WTC11 (cell line): ENCODE measurements around the gene LRRC31.

ENCODE experiments used
- ATF2 ChIP-seq: sonication (generic); formaldehyde crosslinking; IDR thresholded peaks from 2 replicates; pipeline ENCODE4 v1.8.1; 2022; ENCODE audit warnings: low read depth, missing genetic modification reagents, borderline replicate concordance
- CDX4 ChIP-seq: fragments of 250-450 bp; sonication (Bioruptor Pico); IDR thresholded peaks from 2 replicates; pipeline ENCODE4 v1.9.0; 2021; ENCODE audit warnings: moderate library complexity, mild to moderate bottlenecking, inconsistent platforms, borderline replicate concordance
- CTCF ChIP-seq: fragments of 200-600 bp; IDR thresholded peaks from 2 replicates; pipeline ENCODE4 v1.8.0; 2022; ENCODE audit warnings: antibody characterized with exemption
- ESRRA ChIP-seq: sonication (generic); formaldehyde crosslinking; IDR thresholded peaks from 2 replicates; pipeline ENCODE4 v1.8.1; 2022; ENCODE audit warnings: mild to moderate bottlenecking, missing genetic modification reagents, borderline replicate concordance
- ETV6 ChIP-seq: sonication (generic); formaldehyde crosslinking; IDR thresholded peaks from 2 replicates; pipeline ENCODE4 v1.8.1; 2022; ENCODE audit warnings: mild to moderate bottlenecking, missing genetic modification reagents
- JUN ChIP-seq: sonication (generic); formaldehyde crosslinking; IDR thresholded peaks from 2 replicates; pipeline ENCODE4 v1.8.0; 2023; ENCODE audit warnings: mild to moderate bottlenecking, missing genetic modification reagents
- NFYB ChIP-seq: sonication (generic); formaldehyde crosslinking; conservative IDR thresholded peaks from 2 replicates; pipeline ENCODE4 v1.8.0; 2022; ENCODE audit warnings: low read depth, missing genetic modification reagents
- NR1H2 ChIP-seq: sonication (generic); formaldehyde crosslinking; IDR thresholded peaks from 2 replicates; pipeline ENCODE4 v1.9.0; 2021; ENCODE audit warnings: mild to moderate bottlenecking, moderate library complexity, missing genetic modification reagents
- SMAD4 ChIP-seq: sonication (generic); formaldehyde crosslinking; IDR thresholded peaks from 2 replicates; pipeline ENCODE4 v1.8.0; 2022; ENCODE audit warnings: mild to moderate bottlenecking, missing genetic modification reagents
- TEAD4 ChIP-seq: sonication (generic); formaldehyde crosslinking; IDR thresholded peaks from 2 replicates; pipeline ENCODE4 v1.8.0; 2022; ENCODE audit warnings: mild to moderate bottlenecking, missing genetic modification reagents
- TP53 ChIP-seq: sonication (generic); formaldehyde crosslinking; IDR thresholded peaks from 2 replicates; pipeline ENCODE4 v1.8.1; 2023; ENCODE audit warnings: mild to moderate bottlenecking, missing genetic modification reagents
- USF2 ChIP-seq: sonication (generic); formaldehyde crosslinking; IDR thresholded peaks from 2 replicates; pipeline ENCODE4 v1.8.1; 2023; ENCODE audit warnings: mild to moderate bottlenecking, missing genetic modification reagents, moderate library complexity
- ZNF416 ChIP-seq: fragments of 250-450 bp; sonication (Bioruptor Pico); IDR thresholded peaks from 2 replicates; pipeline ENCODE4 v1.9.0; 2021; ENCODE audit warnings: mild to moderate bottlenecking, inconsistent platforms

GRCh38 chr3:169813757-169814517 lies 55.8 kb downstream of the LRRC31 start:
- TF ChIP-seq NR1H2 (CRISPR knock-in tag) (no peak), TEAD4 (CRISPR knock-in tag) (no peak), USF2 (CRISPR knock-in tag) (peak; percentile 87), JUN (CRISPR knock-in tag) (no peak), CTCF (no peak; the same call in 1 of the 2 replicates), ESRRA (CRISPR knock-in tag) (no peak), CDX4 (CRISPR knock-in tag) (no peak), ETV6 (no peak), NFYB (no peak), ZNF416 (CRISPR knock-in tag) (no peak), TP53 (CRISPR knock-in tag) (no peak), ATF2 (no peak), SMAD4 (CRISPR knock-in tag) (no peak)
